Activated CD4-positive, alpha-beta T cell treated with anti-CD3 and anti-CD28 coated beads, Interleukin-10, Interleukin-2, amounts not matched to agents 100 ng/mL and 50 ng/mL, durations not matched to agents 16 hours and 8 hours (primary cell): ENCODE data around the gene MAP3K5.
"Not testable (repeated sequence)": the region's sequence is repeated elsewhere in the genome, so short reads cannot be mapped to it uniquely, and the experiment has no call there.

Experiments used
- DNase-seq: peaks from one replicate; pipeline ENCODE4 v3.0.0-alpha.2; 2020

The MAP3K5 gene

DNA sequence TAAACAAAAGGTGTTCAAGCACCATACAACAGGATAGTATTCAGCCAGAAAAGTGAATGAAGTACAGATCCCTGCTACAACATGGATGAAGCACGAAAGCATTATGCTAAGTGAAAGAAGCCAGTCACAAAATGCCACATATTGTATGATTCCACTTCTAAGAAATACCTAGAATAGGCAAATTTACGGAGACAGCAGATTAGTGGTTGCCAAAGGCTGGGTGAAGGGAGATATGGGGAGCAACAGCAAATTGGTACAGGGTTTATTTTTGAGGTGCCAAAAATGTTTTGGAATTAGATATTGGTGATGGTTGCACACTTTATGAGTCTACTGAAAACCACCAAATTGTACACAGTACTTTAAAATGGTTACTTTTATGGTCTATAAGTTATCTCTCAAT is 23.2 kb downstream of the MAP3K5 start:
- no peak for DNase-seq

DNA sequence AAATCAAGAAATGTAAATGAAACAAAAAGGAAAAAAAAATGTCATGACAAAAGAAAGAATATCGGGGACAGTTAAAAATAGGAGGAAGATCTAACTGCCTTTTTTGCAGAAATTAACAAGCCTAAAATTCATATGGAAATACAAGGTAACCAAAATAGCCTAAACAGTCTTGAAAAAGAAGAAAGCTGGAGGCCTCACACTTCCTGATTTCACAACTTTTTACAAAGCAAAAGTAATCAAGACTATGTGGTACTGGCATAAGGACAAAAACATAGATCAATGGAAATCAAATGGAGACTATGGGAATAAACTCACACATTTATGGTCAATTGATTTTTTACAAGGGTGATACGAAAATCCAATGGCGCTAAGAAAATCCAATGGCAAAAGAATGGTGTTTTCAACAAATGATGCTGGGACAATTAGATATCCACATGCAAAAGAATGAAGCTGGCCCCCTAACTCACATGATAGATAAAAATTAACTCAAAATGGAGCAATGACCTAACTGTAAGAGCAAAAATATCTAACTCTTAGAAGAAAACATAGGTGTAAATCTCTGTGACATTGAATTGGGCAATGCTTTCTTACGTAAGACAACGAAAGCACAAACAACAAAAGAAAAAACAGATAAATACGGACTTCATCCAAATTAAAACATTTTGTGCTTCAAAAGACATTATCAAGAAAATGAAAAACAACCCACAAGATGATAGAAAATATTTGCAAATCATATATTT is 24.5 kb downstream of the MAP3K5 start:
- no peak for DNase-seq

DNA sequence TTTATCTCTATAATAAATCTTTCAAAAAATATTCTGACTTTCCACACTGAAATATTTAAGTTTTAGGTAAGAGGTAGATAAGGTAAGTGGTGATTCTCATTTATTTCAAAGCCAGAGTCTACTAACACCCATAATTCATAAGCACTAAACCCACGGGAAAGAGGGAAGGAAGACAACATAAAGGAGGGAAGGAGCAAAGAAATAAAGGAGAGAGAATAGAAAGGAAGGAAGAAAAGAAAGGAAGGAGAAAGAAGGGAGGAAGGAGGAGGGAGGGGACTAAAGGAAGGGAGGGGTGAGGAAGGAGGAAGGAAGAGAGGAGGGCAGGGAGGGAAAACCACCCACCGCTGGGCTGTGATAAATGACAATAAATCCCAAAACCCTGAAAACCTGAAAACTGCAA is 25.2 kb downstream of the MAP3K5 start:
- no peak for DNase-seq

DNA sequence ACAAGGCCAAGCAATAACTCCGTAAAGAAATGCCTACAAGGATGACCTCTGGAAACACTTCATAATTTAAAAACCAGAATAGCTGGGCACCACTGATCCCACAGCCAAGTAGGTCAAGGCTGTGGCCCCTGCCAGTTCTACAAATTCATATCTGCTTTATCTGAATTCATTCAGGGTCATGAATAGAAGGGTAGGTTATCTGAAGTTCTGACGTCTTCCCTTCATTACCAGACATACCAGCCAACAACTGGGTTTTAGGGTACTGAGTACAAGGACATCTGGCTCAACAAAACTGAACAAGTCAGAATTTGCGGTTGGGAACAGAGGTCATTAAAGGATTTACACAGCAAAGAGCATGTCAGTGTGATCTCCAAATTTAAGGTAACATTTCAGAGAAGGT is 26.0 kb downstream of the MAP3K5 start:
- DNase-seq, result no peak

DNA sequence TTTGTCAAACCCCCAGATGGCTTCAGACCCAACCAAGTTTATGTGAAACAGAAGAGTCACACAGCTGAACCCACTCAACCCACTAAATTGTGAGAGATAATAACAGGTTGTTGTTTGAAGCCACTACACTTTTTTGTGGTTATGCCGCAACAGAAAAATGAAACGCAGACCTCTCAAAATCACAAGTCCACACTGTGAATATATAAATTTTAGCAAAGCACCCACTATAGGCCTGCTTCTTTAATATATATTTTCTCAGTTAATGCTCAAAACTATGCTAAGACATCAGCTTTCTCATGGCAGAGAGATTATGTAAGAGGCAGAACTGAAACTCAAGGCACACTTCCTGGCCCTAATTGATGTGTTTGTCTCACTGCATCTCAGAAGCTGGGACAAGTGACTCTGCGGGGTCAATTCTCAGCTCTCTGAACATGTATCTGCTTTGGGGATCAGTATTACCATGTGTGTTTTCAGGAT is 27.7 kb downstream of the MAP3K5 start:
- DNase-seq, result peak; percentile 27

DNA sequence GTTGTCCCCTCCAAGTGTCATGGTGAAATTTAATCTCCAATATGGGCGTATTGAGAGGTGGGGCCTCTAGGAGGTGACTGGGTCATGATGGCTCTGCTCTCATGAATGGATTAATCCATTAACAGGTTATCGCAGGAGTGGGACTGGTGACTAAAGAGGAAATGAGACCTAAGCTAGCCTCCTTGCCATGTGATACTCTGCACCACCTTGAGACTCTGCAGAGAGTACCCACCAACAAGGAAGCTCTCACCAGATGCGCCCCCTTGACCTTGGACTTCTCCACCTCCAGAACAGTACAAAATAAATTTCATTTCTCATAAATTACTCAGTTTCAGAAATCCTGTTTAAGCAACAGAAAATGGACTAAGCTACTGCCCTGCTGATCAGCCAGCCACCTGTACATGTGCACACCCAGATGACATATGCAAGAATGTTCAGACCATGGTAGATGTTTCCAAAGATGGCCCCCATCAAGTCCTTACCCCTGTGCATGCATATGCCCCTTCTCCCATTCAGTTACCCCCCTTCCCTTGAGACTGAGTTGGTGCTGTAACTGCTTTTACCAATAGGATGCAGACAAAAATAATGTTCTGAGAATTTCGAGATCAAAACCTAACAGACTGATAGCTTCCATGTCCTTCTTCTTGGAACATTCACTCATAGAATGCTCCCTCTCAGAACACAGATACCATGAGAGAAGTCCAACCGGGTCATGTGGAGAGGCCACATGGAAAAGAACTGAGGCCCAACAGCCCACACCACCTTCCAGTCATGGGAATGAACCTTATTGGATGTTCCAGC is 28.4 kb downstream of the MAP3K5 start:
- no peak for DNase-seq

DNA sequence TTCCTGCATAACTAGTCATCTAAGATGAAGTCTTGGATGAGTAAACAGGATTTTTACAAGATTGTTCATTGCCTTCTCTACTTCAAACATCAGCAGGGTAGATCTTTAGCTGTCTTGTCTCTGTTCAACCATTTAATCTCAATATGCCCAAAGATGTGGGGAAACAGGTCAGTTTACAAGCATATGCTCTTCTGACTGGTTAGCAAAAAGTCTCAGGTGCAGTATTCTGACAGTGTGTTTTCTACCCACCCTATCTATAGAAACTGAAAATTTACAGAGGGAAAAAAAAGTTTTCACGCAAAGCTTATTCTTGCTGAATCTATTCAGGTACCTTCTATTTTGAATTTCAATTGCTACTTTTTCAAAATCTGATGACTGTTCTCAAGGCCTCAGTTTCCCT is 29.0 kb downstream of the MAP3K5 start:
- no peak for DNase-seq

DNA sequence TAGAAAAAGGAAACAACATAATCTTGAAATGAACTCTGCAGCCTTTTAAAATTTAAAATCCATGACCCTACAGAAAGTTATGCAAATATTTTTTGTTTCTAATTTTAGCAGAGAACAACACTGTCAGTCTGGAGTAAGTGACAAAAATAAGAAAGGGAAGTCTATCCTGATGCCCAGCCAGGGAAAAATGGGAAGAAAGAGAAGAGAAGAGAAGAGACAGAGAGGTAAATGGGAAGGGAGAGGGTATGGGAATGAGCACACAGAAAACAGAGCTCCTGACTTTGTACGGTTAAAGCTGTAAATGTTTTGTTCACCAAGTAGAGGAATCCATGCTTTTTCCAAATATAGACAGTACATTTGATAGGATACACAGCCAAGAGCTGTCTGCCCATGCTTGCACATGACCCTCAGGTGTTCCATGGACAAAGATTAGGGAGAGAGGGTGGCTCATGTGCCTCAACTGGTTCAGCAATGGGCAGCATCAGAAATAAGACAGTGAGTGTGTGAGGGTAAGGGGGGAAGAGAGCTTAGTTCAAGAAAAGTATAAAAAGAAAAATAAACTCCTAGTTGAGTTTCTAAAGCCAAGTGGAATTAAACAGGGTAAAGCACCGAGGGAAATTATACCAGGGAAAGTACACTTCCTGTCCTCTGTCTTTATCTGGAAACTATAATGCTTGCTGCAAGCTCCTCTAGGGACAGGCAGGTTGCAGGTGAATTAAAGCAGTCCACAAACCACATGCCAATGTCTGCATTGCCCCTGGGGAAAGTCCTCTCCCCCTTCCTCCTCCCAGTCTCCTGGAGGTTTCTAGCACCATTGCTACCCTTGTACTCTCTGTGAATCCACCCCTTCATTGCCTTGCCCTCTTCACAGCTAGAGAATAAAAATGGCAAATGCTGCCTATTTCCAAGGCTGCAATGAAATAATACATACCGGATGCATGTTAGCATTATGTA is 30.0 kb downstream of the MAP3K5 start:
- no peak for DNase-seq

DNA sequence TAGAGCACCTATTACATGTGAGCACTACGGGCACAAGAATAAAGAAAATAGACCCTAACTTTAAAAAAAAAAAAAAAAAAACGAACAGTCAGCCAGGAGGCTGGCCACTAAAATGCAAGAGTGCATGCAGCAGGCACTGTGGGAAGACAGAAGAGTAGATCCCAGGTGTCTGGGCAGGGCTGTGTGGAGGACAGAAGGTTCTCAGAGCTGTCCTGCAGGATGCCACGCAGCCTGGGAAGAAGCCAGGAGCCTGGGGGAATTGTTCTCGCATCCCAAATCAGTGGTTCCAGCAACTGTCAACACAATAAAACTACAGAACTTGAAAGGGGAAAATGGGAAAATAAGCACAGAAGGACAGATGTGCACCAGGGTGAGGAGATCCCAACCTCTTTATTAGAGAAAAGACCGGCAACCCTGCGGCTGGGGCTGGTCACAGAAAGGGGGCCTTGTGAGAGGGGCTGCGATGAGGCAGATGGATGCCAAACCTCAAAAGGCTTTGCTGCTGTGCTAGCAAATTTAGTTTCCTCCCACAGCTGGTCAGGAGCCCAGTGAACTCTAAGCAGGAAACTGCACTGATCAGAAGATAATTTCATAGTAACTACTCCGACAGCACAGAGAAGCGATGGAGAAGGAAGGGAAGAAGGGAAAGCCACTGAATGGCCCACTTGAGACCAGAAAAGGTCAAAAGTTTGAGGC is 30.9 kb downstream of the MAP3K5 start:
- DNase-seq, result peak; percentile 43

DNA sequence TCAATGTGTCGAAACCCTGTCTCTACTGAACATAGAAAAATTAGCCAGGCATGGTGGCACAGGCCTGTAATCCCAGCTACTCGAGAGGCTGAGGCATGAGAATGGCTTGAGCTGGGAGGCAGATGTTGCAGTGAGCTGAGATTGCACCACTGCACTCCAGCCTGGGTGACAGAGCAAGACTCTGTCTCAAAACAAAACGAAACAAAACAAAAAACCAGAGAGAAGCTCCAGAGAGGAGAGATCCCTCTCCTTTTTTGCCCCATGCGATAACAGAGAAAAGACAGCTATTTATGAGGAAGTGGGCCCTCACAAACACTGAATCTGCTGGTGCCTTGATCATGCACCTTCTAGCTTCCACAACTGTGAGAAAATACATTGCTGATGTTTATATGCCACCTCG is 31.5 kb downstream of the MAP3K5 start:
- DNase-seq, result not testable (repeated sequence)

DNA sequence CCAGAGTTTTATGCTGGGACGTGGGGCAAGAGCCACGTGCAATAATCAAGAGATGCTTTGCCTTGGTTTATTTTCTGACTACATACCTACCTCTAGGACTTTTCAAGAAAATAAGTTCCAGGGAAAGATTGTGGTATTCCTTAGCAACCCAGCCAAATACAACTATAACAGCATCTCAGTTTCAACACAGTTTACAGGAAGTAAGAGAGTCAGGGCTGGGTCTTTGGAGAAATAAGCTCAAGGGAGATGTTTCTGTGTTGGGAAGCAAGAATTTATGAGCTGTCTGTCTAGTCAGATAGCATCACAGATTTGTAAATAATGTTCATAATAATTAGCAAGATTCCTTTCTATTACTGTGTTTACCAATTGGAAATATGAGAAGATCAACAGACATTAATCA is 35.1 kb downstream of the MAP3K5 start:
- DNase-seq, result no peak

DNA sequence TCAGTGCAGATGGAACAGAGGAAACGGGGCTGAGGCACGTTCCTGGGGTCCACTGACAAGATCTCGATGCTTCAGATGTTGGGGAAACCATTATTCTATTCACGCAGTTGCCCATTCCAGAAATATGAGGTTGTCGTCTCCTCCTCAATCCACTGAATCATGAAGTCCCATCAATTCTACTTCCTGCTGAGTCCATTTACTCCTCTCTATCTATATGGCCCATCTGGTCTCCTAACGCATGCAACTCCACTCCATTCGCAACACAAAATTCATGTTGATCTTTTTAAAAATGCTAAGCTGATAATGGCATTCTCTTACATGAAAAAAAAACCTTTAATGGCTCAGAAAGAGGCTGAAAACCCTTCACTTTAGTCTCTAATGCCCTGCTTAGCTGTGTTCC is 37.5 kb downstream of the MAP3K5 start:
- no peak for DNase-seq

DNA sequence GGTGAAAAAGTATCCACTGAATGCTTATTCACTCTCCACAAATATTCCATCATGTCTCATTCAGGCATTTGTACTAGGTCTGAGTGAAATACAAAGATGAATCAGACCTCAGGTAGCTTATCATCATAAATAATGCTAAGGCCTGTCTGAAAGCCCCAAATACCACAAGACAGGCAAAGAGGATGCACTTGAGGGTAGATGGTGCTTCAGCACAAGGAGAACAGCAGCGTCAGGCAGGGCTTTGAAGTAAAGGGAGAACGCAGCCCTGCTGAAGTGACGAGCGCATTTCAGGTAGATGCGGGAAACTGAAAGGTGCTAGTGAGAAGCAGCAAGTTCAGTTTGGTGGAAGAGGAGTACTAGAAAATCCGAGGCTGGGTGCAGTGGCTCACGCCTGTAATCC is 38.7 kb downstream of the MAP3K5 start:
- DNase-seq, result peak; percentile 82

DNA sequence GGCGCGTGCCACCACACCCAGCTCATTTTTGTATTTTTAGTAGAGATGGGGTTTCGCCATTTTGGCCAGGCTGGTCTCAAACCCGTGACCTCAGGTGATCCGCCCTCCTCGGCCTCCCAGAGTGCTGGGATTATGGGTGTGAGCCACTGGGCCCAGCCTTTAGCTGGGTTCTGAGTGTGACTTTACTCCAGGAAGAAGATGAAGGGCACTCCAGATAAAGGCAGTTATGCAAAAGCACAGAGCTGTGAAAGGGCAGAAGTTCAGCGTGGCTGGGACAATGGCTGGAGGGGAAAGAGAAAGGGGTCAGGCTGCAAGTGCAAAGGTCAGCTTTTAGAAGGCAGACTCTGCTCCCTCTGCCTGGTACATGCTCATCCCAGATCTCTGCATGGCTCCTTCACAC is 39.7 kb downstream of the MAP3K5 start:
- no peak for DNase-seq

DNA sequence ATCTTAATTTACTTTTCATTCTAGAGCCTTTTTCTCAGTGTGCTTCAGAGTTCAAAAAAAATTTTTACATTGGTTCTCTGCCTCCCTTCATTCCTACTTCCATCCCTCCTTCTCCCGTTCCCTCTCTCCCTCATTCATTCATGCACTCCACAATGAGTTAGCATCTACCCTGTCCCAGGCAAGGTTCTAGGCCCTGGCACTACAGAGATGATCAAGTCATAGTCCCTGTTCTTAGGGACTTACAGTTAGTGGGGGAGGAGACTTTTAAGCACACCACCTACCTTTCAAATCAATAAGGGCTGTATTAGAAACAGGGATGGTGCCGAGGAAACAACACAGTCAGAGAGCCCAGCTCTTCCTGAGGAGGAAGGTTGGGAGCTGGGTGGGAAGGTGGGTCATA is 40.3 kb downstream of the MAP3K5 start:
- no peak for DNase-seq

DNA sequence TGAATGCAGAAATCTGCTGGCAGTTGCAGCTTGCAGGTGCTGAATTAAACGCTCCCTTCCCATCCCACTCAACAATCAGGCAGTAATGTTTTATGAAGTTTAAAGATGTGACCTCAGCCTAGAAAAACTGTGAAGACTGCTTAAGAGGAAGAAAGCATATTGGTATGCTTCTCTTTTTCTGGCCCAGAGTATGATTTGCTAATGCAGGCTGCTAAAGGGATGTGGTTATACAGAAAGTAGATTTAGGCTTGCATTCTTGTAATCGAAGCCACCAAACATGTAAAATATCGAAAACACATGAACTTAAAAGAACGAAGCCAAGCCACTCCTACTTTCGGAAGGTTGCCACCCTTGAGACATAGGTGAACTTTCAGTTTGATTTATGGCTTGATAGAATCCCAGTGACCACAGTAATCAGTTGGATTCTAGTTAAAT is 40.7 kb downstream of the MAP3K5 start:
- DNase-seq, result peak; percentile 85

DNA sequence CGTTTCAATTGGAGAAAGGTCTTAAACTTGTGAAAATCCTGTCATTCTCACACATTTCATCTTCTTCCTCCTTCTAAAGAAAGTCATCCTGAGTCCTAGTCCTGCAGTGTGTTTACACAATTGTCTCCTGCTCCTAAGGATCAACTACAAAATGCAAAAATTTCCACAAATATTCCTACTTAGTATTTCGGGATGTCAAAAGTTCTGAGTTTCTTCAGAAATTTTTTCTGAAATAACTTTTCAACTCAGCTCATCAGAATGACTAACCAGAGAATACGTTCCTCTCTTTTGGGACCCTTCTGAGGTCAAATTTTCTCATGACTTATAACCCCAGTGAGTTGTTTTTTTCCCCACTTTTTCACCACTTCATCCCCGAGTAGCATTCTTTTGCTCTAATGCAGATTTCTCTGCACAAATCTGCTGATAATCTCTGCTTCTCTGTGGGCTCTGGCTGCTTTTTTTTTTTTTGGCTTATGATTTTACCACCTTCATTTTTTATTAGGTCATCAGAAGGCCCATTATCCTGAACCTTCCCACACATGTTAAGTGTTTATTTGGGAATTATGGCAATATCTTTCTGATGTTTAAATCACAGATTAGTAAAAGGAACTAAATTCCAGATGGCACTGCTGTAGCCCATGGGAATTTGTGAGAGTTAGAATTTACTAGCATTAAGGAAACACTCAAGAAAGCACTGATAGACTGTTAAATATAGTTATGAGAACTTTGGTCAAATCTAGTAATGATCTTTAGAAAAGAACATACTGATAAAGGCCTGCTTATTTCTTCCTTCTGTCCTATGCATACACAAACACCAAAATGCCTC is 41.4 kb downstream of the MAP3K5 start:
- DNase-seq, result no peak

DNA sequence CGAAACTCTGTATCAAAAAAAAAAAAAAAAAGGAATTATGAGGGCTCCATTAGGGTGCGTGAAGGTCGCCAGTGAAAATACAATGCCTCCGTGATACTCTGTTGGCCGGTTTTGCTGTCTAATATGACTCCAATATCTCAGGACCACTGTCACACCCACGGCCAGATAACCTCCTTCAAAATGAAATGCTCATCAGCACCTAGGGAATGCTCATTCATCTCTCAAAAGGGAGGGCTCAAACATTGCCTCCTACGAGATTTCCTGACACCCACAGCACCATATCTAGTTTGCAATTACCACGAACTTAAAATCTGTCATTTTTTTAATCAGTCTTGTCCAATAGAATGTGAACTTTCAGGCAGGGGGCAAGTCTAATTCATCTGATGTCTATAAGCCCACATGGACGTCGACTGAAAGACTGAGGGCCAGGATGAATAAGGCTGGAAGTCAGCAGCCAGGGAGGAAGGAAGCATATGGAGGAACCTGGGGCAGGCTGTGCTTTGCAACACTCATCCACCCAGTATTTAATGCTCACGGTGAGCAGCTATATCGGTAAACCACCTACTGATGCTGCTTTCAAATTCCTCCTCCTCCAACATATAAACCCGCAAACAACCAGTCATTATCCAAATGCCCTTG is 42.8 kb downstream of the MAP3K5 start:
- DNase-seq, result no peak

DNA sequence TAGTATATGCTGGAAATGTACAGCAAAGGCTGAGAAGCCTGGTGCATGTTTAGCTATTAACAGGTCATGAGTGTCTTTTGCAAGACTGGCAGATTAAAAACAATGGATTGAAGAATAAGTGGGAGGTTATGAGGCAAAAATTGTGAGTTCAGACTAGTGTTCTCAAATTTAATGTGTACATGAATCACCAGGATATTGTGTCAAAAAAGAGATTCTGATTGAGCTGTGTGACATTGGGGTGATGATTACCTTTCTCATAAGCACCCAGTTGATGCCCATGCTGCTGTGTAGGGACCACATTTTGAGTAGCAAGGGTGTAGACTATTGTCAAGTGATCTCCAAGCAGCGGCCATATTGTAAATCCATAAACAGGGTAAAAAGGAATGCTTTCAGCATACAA is 44.8 kb downstream of the MAP3K5 start:
- no peak for DNase-seq

DNA sequence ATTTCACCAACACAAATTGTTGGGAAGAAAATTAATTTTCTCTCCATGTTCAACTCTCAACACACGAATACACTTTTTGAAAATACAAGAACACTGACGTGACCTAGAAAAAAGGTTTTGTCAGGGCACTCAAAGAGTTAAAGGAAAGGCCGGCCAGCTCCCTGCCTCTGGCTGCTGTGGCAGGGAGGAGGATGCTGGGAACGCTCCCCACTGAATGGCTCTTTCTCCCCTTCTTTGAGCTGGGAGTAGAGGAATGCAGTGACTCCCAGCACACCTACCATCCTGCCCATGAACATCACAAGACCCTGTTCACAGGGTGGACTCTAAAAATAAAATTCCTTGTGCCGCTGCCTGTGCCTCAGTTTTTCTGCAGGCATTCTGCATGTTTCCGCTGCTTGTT is 47.0 kb downstream of the MAP3K5 start:
- DNase-seq, result no peak

DNA sequence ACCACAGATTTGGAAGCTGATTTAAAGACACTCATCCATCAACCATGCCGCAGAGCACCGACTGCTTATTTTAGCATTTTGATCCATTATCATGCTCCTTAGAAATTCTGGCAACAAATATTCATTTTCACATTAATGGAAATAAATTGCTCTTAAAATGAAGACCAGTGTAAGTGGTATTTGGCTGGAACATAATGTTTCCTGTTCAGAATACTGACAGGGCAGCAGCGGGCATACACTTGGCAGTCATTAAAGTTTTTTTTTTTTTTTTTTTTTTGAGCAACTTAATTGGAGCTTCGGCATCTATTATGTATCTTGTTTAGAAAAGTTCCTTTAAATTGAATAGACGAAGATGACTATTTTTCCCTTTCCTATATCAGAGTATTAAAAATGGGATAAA is 47.4 kb downstream of the MAP3K5 start:
- no peak for DNase-seq
